HEK293T (cell line): ENCODE measurements around the gene SKAP1.

Experiments
- BHLHE40 ChIP-seq: fragments of 450-650 bp; IDR thresholded peaks from 2 replicates; pipeline ENCODE4 v1.6.1; 2016; ENCODE audit warnings: mild to moderate bottlenecking, moderate library complexity, borderline replicate concordance
- FOXA1 ChIP-seq: fragments of 450-650 bp; IDR thresholded peaks from 2 replicates; pipeline ENCODE4 v1.6.1; 2016; ENCODE audit warnings: mild to moderate bottlenecking
- FOXK2 ChIP-seq: fragments of 450-650 bp; IDR thresholded peaks from 2 replicates; pipeline ENCODE4 v1.6.1; 2016; ENCODE audit warnings: mild to moderate bottlenecking
- FOXM1 ChIP-seq: fragments of 450-650 bp; IDR thresholded peaks from 2 replicates; pipeline ENCODE4 v1.6.1; 2017; ENCODE audit warnings: mild to moderate bottlenecking, borderline replicate concordance
- HDGF ChIP-seq: fragments of 450-650 bp; IDR thresholded peaks from 2 replicates; pipeline ENCODE4 v1.6.1; 2017; ENCODE audit warnings: antibody characterized with exemption, borderline replicate concordance
- NFRKB ChIP-seq: fragments of 450-650 bp; IDR thresholded peaks from 2 replicates; pipeline ENCODE4 v1.6.1; 2016; ENCODE audit warnings: mild to moderate bottlenecking, moderate library complexity
- SP1 ChIP-seq: fragments of 450-650 bp; IDR thresholded peaks from 2 replicates; pipeline ENCODE4 v1.6.1; 2017
- SUZ12 ChIP-seq: fragments of 450-650 bp; IDR thresholded peaks from 2 replicates; pipeline ENCODE4 v1.6.1; 2016; ENCODE audit warnings: mild to moderate bottlenecking
- TARDBP ChIP-seq: fragments of 450-650 bp; IDR thresholded peaks from 2 replicates; pipeline ENCODE4 v1.6.1; 2016
- TF ChIP-seq, protein P1 (sequence below): fragments of 450-650 bp; IDR thresholded peaks from 2 replicates; pipeline ENCODE4 v1.6.1; 2016

DNA sequence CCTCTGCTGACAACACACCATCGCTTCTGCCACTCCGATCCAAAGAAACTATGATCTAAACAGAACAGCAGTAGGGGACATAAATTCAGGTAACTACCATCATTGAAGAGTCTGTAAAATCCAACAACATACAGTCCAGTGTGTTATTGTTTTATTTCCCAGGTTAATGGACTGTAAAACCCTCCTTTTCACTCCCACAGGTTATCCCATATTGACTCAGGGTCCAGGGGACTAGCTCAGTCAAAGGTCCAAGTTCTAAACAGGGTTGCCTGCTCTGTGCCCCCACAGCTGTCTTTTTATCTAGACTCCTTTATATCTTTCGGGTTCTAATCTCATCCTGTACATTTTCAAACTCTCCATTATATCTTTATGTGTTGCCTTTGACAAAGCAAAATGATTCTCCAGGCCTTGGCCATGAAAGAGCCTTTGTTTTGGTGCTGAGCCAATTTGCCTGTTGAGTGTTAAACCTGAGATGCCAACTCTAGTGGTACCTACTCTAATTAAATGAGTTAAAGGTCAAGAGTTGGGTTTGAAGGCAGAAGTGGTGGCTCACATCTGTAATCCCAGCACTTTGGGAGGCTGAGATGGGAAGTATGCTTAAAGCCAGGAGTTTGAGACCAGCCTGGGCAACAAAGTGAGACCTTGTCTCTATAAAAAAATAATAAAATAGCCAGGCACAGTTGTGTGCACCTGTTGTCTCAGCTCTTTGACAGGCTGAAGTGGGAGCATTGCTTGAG, 242.0 kb downstream of the SKAP1 start:
- TF ChIP-seq TARDBP, result no peak
- TF ChIP-seq FOXM1, result no peak
- no peak for TF ChIP-seq SP1
- TF ChIP-seq, protein P1, sequence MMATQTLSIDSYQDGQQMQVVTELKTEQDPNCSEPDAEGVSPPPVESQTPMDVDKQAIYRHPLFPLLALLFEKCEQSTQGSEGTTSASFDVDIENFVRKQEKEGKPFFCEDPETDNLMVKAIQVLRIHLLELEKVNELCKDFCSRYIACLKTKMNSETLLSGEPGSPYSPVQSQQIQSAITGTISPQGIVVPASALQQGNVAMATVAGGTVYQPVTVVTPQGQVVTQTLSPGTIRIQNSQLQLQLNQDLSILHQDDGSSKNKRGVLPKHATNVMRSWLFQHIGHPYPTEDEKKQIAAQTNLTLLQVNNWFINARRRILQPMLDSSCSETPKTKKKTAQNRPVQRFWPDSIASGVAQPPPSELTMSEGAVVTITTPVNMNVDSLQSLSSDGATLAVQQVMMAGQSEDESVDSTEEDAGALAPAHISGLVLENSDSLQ, result no peak
- TF ChIP-seq FOXA1, result no peak
- TF ChIP-seq FOXK2, result no peak
- no peak for TF ChIP-seq NFRKB
- no peak for TF ChIP-seq SUZ12
- TF ChIP-seq BHLHE40, result no peak
- no peak for TF ChIP-seq HDGF
